CD14-positive monocyte (primary cell): ENCODE data around the gene CLDND2. TPM values are rescaled to one million over a fixed set of nuclear protein-coding genes. Genes with fewer than 3 reads are reported as not detected.
A peak's percentile ranks its signal among the peaks of the same experiment; 100 is the strongest.

ENCODE experiments used
- DNase-seq, 3 donors: peaks; one replicate each; pipeline ENCODE4 v3.0.0-alpha.2; 2011 to 2022
- H2AFZ ChIP-seq: 2 replicates; pipeline ENCODE4 v1.6.0; 2012; ENCODE audit warnings: mild to moderate bottlenecking, low read depth, low read length, inconsistent platforms; ENCODE audit not compliant: insufficient read depth, poor library complexity, severe bottlenecking
- H3K27ac ChIP-seq, 2 donors: 1 replicate in 1 of 2; 2 replicates in 1 of 2; pipeline ENCODE4 v1.5.1; 2012 to 2013; ENCODE audit warnings: low read length in 2 of 2, control low read depth in 1 of 2, inconsistent platforms in 1 of 2, low read depth in 1 of 2, mild to moderate bottlenecking in 1 of 2
- H3K27me3 ChIP-seq, 2 donors: one replicate each; pipeline versions ENCODE4 v1.6.0 to v1.6.1; 2011 to 2013; ENCODE audit warnings: low read length in 2 of 2; ENCODE audit not compliant: control insufficient read depth in 2 of 2, insufficient read depth in 2 of 2
- H3K36me3 ChIP-seq, 2 donors: replicated peaks in 1 of 2; 1 replicate in 1 of 2; 2 replicates in 1 of 2; pipeline versions ENCODE4 v1.5.1 to v1.6.1; 2012 to 2013; ENCODE audit warnings: low read length in 2 of 2, control low read depth in 1 of 2, inconsistent platforms in 1 of 2, mild to moderate bottlenecking in 1 of 2; ENCODE audit not compliant: insufficient read depth in 2 of 2, control insufficient read depth in 1 of 2
- H3K4me1 ChIP-seq, 2 donors: 1 replicate in 1 of 2; 2 replicates in 1 of 2; pipeline versions ENCODE4 v1.5.1 to v1.6.1; 2012 to 2013; ENCODE audit warnings: low read length in 2 of 2, control low read depth in 1 of 2, inconsistent platforms in 1 of 2, mild to moderate bottlenecking in 1 of 2, moderate library complexity in 1 of 2; ENCODE audit not compliant: insufficient read depth in 2 of 2, control insufficient read depth in 1 of 2
- H3K4me2 ChIP-seq: replicated peaks from 2 replicates; pipeline ENCODE3; 2012; ENCODE audit warnings: low read length, moderate library complexity, mild to moderate bottlenecking; ENCODE audit not compliant: poor library complexity, severe bottlenecking; ENCODE audit errors: extremely low read depth
- H3K4me3 ChIP-seq, 3 experiments: fragments of 200-600 bp in 1 of 3; sonication (generic) in 1 of 3; replicated peaks in 1 of 3; 1 replicate in 2 of 3; 2 replicates in 1 of 3; pipeline ENCODE4 v1.5.1; 2011 to 2013; ENCODE audit warnings: low read length in 3 of 3, mild to moderate bottlenecking in 3 of 3, control low read depth in 2 of 3, low read depth in 2 of 3, inconsistent platforms in 1 of 3, moderate library complexity in 1 of 3
- H3K79me2 ChIP-seq: 2 replicates; pipeline ENCODE4 v1.6.0; 2012; ENCODE audit warnings: mild to moderate bottlenecking, control low read depth, inconsistent platforms, low read length, moderate library complexity; ENCODE audit not compliant: insufficient read depth
- H3K9ac ChIP-seq: 2 replicates; pipeline ENCODE4 v1.6.0; 2017; ENCODE audit warnings: low read length, mild to moderate bottlenecking; ENCODE audit not compliant: insufficient read depth, poor library complexity, severe bottlenecking
- H3K9me3 ChIP-seq, 2 donors: replicated peaks in 1 of 2; 1 replicate in 1 of 2; 2 replicates in 1 of 2; pipeline versions ENCODE4 v1.5.1 to v1.6.1; 2012 to 2013; ENCODE audit warnings: low read length in 2 of 2, control low read depth in 1 of 2; ENCODE audit not compliant: control insufficient read depth in 1 of 2, insufficient read depth in 1 of 2
- H4K20me1 ChIP-seq: 2 replicates; pipeline ENCODE4 v1.6.0; 2012; ENCODE audit warnings: mild to moderate bottlenecking, low read length, control low read depth, moderate library complexity; ENCODE audit not compliant: insufficient read depth
- H3K27ac Mint-ChIP-seq, 7 donors: one replicate each; pipeline ENCODE4 v1.8.0; 2020; ENCODE audit warnings: mild to moderate bottlenecking in 7 of 7, mixed read lengths in 7 of 7, moderate library complexity in 6 of 7, inconsistent platforms in 2 of 7
- H3K27me3 Mint-ChIP-seq, 3 donors: one replicate each; pipeline ENCODE4 v1.8.0; 2021 to 2022; ENCODE audit warnings: low read depth in 3 of 3, mild to moderate bottlenecking in 3 of 3, mixed read lengths in 3 of 3, moderate library complexity in 3 of 3, inconsistent platforms in 1 of 3
- H3K36me3 Mint-ChIP-seq, 2 donors: one replicate each; pipeline ENCODE4 v1.8.0; 2020; ENCODE audit warnings: mixed read lengths in 2 of 2, inconsistent platforms in 1 of 2, mild to moderate bottlenecking in 1 of 2
- H3K4me1 Mint-ChIP-seq: one replicate; pipeline ENCODE4 v1.8.0; 2020; ENCODE audit warnings: mild to moderate bottlenecking, mixed read lengths
- H3K4me3 Mint-ChIP-seq, 2 donors: one replicate each; pipeline ENCODE4 v1.8.0; 2020; ENCODE audit warnings: mild to moderate bottlenecking in 2 of 2, mixed read lengths in 2 of 2, moderate library complexity in 1 of 2
- H3K9me3 Mint-ChIP-seq, 7 donors: one replicate each; pipeline ENCODE4 v1.8.0; 2020 to 2022; ENCODE audit warnings: mixed read lengths in 7 of 7, mild to moderate bottlenecking in 6 of 7, moderate library complexity in 6 of 7, inconsistent platforms in 2 of 7
- CTCF ChIP-seq: fragments of 200-600 bp; IDR thresholded peaks from one replicate; pipeline ENCODE4 v1.8.0; 2022; ENCODE audit warnings: antibody characterized with exemption, mild to moderate bottlenecking
- WGBS: methylation state at CpG from one replicate; pipeline ENCODE4 v1.1.5; 2013; ENCODE audit warnings: missing lambda C conversion rate; ENCODE audit not compliant: insufficient coverage; 5-methylcytosine and 5-hydroxymethylcytosine counted together
- intact Hi-C, 2 donors: fragments of 100-400 bp; cut with micrococcal nuclease; formaldehyde crosslinking; loops; one replicate each; pipeline versions ENCODE4 v1.15.0 to v1.15.1; 2023
- polyA plus RNA-seq, 3 donors: library from polyadenylated mRNA; depleted of rRNA in 1 of 3; unstranded in 2 of 3; stranded (reverse) in 1 of 3; fragments of 300-500 nt in 2 of 3; fragments of >200 nt in 1 of 3; fragmentation: Illumina TruSeq in 2 of 3; gene quantifications; 1 replicate in 2 of 3; 2 replicates in 1 of 3; pipeline ENCODE4 v1.2.3, GENCODE V29; 2012 to 2021

CLDND2 gene
- polyA plus RNA-seq, 3 donors, result 0.08 TPM; not detected in 2

GRCh38 chr19:51324167-51324481 is 44.7 kb downstream of the CLDND2 start:
- Histone ChIP-seq H3K36me3 (no peaks in the 10 kb centered on the region), H3K79me2 (no peaks in the 10 kb centered on the region), H3K4me1 (peaks cover 13 to 28% of the 10 kb centered on the region in 2 donors), H4K20me1 (no peaks in the 10 kb centered on the region), H3K27me3 (peaks cover 12 to 42% of the 10 kb centered on the region in 2 donors), H3K4me2 (no peak overlapping the region), H3K9ac (no peak overlapping the region), H3K9me3 (no peaks in the 10 kb centered on the region), H3K4me3 (no peak overlapping the region), H2AFZ (no peak overlapping the region), H3K27ac (no peak overlapping the region)
- H3K27me3 Mint-ChIP-seq, result peaks cover 46 to 62% (median 55%) of the 10 kb centered on the region in 3 donors
- intact Hi-C loops, result no loop called here
- 79% methylated on average over 6 of the region's 6 CpGs for WGBS
- H3K4me1 Mint-ChIP-seq, result peaks cover 28% of the 10 kb centered on the region
- peak overlapping the region in 2 of 7 donors; percentile 6 to 19 for H3K27ac Mint-ChIP-seq
- peak overlapping the region in 1 of 2 donors; percentile 10 for H3K4me3 Mint-ChIP-seq
- peaks cover 0 to 19% (median 3%) of the 10 kb centered on the region in 7 donors for H3K9me3 Mint-ChIP-seq
- H3K36me3 Mint-ChIP-seq, result peaks cover 2% of the 10 kb centered on the region in 2 donors
- no peak for DNase-seq
- TF ChIP-seq CTCF, result no peak

- H3K27me3 ChIP-seq, result peaks cover 12 to 41% of the 10 kb centered on the region in 2 donors
- WGBS, result 76% methylated on average over 14 of the region's 29 CpGs
- H3K4me2 ChIP-seq, result no peak overlapping the region
- H3K36me3 ChIP-seq, result no peaks in the 10 kb centered on the region
- no peak overlapping the region for H3K27ac ChIP-seq
- DNase-seq, result no peak
- no peak overlapping the region for H2AFZ ChIP-seq
- no peak overlapping the region for H3K4me3 ChIP-seq
- no peaks in the 10 kb centered on the region for H3K9me3 ChIP-seq
- H3K4me3 Mint-ChIP-seq, result peak overlapping the region in 1 of 2 donors; percentile 10
- no peaks in the 10 kb centered on the region for H4K20me1 ChIP-seq
- H3K9me3 Mint-ChIP-seq, result peaks cover 0 to 19% (median 3%) of the 10 kb centered on the region in 7 donors
- peak overlapping the region in 2 of 7 donors; percentile 2 to 6 for H3K27ac Mint-ChIP-seq
- peaks cover 28% of the 10 kb centered on the region for H3K4me1 Mint-ChIP-seq
- intact Hi-C loops, result no loop called here
- H3K9ac ChIP-seq, result no peak overlapping the region
- peaks cover 13 to 28% of the 10 kb centered on the region in 2 donors for H3K4me1 ChIP-seq
- no peak for TF ChIP-seq CTCF
- H3K27me3 Mint-ChIP-seq, result peaks cover 46 to 62% (median 56%) of the 10 kb centered on the region in 3 donors
- peaks cover 2% of the 10 kb centered on the region in 2 donors for H3K36me3 Mint-ChIP-seq
- H3K79me2 ChIP-seq, result no peaks in the 10 kb centered on the region
Observed at GRCh38 chr19:51323481-51324166, 45.2 kb downstream of the CLDND2 start.
